T-helper 1 cell (primary cell): ENCODE data around the gene RNF121.

Experiments used
- DNase-seq, 5 donors: peaks; one replicate each; pipeline ENCODE4 v3.0.0-alpha.2; 2012 to 2020

Gene RNF121

DNA sequence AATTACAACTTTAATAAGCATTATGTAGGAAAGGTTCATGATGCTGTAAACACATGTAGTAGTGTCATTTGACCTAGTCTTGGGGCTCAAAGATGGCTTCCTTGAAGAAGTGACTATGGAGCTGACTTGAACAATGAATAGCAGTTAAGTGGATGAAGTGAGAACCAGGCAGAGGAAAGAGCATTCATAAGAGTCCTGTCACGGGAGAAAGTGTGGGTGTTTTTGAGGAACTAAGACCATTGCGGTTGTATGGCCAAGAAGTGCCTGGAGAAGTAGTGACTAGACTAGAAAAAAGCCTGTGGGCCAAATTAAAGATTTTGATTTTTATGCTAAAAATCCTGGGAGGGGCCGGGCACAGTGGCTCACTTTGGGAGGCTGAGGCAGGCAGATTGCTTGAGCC is 62.6 kb downstream of the RNF121 start:
- DNase-seq = no peak

DNA sequence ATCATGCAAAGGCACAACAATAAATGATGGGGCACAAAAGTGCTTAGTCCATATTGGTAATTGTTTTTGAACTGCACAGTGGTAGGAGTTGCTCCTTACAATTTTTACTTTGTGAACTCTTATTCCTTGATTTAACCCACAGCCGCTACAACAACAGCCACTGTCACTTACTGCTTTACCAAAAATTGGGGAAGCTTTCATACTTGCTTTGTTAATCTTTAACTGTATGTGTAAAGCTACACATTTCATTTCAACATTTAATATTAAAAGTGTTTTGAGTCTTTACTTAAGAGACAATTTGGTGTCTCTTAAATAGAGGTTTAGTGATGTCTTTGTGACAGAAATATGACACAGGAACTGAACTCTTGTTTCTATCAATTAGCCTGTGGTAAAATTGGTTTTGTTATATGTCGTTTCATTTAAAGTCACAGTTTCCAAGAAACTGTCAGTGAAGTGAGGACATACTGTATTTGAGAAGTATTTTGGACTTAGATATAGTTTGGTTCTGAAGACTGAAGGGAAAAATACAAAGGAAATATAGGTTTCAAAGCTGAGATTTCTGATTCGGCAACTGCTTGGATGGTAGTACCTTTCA is 63.4 kb downstream of the RNF121 start:
- DNase-seq = no peak

DNA sequence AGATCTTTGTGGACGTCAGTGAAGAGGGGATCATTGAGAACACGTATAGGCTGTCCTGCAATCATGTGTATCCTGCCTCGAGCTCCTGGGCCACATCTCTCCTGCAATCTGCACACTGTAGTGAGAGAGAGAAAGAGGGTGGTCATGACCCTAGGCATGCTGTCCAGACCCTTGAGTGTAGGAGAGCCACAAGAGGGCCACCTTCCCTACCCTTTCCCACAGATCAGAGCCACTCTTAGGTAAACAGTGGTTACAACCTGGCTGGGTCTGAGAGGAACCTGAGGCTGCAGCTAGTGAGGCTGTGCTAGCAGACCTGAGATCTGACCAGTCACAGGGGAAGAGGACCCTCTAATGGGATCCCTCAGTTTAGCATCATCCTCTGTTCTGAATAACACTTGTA is 65.9 kb downstream of the RNF121 start:
- no peak for DNase-seq

DNA sequence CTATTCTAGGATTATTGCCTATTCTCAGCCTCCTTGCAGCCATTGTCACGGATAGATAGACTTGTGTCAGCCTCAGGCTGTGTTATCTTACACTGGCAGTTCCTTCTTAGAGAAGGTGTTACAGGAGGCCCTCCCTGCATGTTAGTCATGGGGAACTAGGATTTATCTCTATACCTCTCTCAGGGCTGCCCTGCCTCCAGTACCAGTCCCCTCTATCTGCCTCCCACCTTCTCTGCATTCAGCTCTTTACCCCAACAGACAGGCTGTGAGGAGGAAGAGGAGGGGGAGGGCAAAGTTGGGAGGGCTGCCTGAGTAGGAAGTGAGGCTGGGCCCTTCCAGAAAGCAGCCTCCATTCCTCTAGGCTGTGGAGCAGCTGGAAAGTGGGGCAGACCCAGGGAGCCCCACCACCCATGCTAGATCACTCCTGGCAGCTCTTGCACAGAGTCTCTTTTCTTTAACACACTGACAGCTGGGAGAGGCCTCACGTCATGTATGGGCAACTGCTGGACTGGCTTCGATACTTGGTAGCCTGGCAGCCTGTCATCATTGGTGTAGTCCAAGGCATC is 67.0 kb downstream of the RNF121 start:
- DNase-seq = no peak

DNA sequence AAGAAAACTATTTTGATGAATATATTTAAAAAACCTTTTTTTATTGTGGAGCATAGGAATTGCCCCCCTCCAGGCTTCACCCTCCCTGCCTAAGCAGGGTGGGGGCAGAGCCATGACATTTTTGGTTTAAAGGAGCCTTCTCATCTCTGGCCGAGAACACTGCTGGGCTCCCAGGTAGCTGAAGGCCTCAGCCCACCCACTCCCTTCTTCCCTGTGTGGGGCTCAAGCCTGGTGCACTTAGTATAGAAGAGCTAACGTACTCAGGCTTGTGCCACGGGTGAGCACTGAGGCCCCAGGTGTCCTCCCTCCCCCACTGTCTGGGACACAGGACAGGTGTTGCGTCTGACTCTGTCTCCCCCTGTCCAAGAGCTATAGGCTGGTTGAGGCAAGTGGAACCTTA is 67.7 kb downstream of the RNF121 start:
- DNase-seq = no peak

- no peak for DNase-seq
Observed at GRCh38 chr11:71996946-71997345, 68.1 kb downstream of the RNF121 start.

- no peak for DNase-seq
Observed at GRCh38 chr11:71997594-71997993, 68.7 kb downstream of the RNF121 start.

DNA sequence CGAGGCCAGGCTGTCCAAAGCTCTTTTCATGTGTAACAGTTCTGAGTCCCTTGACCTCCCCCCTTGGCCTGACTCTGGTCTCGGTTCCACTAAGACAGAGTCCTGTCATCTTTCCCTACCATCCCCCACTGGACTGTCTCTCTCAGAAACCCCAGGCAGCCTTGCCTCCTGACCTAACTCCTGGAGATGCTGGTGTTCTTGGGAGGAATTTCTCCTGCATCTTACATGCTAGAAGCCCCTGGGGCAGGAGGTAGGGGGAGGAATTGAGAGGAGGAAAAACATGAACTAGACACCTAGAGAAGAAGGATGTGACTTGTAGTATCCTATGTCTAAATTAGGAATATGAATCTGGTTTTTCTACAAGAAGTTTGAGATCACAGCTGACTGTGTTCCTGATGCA is 69.2 kb downstream of the RNF121 start:
- no peak for DNase-seq

DNA sequence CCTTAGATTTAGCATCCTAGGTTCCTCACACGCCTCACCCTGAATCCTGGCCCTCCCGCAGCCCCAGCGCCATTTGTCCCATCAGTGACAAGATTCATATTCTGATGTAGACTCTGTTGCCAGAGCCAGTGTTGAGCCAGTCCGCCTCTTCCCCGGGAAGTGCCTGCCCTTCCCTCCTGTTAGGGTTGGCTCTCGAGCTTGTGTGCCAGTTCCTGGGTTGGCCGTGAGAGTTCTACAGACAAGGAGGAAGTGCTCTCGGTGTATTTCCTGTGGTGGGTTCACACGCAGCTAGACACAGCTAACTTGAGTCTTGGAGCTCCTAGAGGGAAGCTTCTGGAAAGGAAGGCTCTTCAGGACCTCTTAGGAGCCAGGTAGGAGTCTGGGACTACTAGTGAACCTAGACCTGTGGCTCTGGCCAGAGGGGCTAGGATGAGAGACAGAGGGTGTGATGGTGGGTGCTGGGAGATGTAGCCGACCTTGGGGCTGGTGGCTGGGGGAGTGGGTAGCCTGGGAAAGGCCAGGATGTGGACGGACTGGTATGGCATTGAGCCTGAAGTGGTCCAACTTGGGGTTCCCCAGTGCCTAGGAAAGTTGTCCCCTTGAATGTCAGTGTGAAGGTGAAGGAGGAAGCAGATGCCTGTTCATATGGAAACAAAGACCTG is 69.9 kb downstream of the RNF121 start, which contains the start of gene IL18BP:
IL18BP (plus strand) TSS at position 261 of the 662 bp plus-strand sequence. CDS start 1,076 bp downstream, outside the sequence.
- DNase-seq = peak in 3 of 5 donors; percentile 14 to 61 (median 22)

- no peak for DNase-seq
Observed at GRCh38 chr11:71999362-71999761, 70.5 kb downstream of the RNF121 start.

GRCh38 chr11:71999798-72000197 is 71.0 kb downstream of the RNF121 start:
- no peak for DNase-seq

DNA sequence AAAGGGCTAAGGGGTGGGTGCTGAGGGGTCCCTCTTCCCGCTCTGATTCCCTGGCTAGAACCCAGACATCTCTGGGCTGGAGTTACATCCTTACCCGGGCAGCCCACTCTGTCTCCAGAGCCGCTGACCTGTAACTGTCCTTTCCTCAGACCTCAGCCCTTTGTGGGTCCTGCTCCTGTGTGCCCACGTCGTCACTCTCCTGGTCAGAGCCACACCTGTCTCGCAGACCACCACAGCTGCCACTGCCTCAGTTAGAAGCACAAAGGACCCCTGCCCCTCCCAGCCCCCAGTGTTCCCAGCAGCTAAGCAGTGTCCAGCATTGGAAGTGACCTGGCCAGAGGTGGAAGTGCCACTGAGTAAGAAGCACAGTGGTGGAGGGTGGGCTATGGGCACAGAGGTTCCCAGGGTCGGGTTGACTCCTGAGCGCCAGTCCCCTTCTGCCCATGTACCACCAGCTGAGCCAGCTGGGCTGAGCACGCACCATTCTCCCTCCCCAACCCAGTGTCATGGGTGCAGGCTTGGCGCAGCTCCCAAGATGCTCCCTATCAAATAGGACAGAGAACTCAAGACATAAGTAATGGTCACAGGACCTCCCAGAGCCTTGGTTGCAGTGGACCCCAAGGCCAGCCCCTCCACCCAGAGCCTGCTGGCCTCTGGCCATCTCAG is 71.5 kb downstream of the RNF121 start:
- DNase-seq = no peak

DNA sequence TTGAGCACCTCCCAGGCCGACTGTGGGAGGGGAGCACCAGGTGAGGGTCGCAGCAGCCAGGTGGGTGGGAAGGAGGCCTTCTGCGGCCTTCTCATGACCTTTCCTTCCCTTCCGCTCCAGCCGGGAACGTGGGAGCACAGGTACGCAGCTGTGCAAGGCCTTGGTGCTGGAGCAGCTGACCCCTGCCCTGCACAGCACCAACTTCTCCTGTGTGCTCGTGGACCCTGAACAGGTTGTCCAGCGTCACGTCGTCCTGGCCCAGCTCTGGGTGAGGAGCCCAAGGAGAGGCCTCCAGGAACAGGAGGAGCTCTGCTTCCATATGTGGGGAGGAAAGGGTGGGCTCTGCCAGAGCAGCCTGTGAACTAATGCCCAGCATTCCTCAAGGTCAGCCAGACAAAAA is 72.4 kb downstream of the RNF121 start:
- no peak for DNase-seq

GRCh38 chr11:72001834-72002591 is 73.2 kb downstream of the RNF121 start:
- DNase-seq = no peak

GRCh38 chr11:72002841-72003775 is 74.3 kb downstream of the RNF121 start:
- DNase-seq = no peak

DNA sequence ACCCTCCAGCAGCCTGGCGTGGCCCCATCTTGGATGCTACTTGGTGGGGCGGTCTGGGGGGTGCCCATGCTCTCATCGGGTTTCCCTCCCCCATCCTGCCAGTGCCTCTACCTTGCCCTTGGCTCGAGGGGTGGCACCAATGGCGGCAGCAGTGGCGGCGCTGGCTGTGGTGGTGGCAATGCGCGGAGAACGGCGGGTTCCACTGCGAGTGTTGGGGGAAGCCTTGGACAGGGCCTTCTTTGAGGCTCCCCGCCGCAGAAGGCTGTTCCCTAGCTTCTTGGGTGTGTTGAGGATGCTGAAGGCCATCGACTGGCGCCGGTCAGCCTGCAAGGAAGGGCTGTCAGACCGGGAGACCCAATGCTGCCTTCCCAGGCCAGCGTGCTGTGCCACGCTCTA is 74.9 kb downstream of the RNF121 start:
- DNase-seq = no peak

- no peak for DNase-seq
Observed at GRCh38 chr11:72004515-72005346, 75.9 kb downstream of the RNF121 start.

GRCh38 chr11:72005347-72006260 is 76.8 kb downstream of the RNF121 start:
- DNase-seq = no peak

- no peak for DNase-seq
Observed at GRCh38 chr11:72006309-72007088, 77.7 kb downstream of the RNF121 start.
